Measurements from ENCODE around the gene TMCO4.

DNA sequence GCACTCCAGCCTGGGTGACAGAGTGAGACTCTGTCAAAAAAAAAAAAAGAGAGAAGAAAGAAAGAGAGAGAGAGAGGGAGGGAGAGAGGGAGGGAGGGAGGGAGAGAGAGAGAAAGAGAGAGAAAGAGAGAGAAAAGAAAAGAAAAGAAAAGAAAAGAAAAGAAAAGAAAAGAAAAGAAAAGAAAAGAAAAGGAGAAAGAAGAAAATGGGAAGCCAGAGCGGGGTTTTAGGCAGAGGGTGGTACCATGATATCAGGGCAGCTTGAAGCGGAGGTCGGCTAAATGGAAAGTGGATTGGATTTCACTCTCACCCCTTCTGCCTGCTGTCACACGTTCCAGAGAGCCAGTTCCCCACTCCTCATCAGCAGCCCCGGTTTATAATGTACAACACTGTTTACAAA, 1.9 kb downstream of the TMCO4 start:
- TF ChIP-seq ZNF274 (IDR thresholded peaks at IDR 0.05; ENCODE audit: borderline replicate concordance, extremely low read depth, low read length), result no peak
- TF ChIP-seq CREB1 (IDR thresholded peaks at IDR 0.05), result no peak
- TF ChIP-seq RFX5 (IDR thresholded peaks at IDR 0.05; ENCODE audit: borderline replicate concordance, low read depth, low read length), result no peak
- no peak for TF ChIP-seq POLR2A (IDR thresholded peaks at IDR 0.05; ENCODE audit: control extremely low read depth in 1 of 2, low read depth in 2 of 2, low read length in 2 of 2)
- no peak for TF ChIP-seq HDAC6 (IDR thresholded peaks at IDR 0.05; ENCODE audit: low read depth, low read length)
- TF ChIP-seq FOSL1 (IDR thresholded peaks at IDR 0.05; ENCODE audit: insufficient read depth, low read depth, low read length), result no peak
- TF ChIP-seq HDAC2 (IDR thresholded peaks at IDR 0.05; ENCODE audit: borderline replicate concordance in 1 of 2, low read depth in 2 of 2, low read length in 2 of 2), result no peak
- TF ChIP-seq, protein P1, sequence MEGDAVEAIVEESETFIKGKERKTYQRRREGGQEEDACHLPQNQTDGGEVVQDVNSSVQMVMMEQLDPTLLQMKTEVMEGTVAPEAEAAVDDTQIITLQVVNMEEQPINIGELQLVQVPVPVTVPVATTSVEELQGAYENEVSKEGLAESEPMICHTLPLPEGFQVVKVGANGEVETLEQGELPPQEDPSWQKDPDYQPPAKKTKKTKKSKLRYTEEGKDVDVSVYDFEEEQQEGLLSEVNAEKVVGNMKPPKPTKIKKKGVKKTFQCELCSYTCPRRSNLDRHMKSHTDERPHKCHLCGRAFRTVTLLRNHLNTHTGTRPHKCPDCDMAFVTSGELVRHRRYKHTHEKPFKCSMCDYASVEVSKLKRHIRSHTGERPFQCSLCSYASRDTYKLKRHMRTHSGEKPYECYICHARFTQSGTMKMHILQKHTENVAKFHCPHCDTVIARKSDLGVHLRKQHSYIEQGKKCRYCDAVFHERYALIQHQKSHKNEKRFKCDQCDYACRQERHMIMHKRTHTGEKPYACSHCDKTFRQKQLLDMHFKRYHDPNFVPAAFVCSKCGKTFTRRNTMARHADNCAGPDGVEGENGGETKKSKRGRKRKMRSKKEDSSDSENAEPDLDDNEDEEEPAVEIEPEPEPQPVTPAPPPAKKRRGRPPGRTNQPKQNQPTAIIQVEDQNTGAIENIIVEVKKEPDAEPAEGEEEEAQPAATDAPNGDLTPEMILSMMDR (IDR thresholded peaks at IDR 0.05; ENCODE audit: control extremely low read depth in 1 of 3, insufficient read depth in 1 of 3, low read depth in 1 of 3, low read length in 3 of 3), result no peak
- TF ChIP-seq, protein P2, sequence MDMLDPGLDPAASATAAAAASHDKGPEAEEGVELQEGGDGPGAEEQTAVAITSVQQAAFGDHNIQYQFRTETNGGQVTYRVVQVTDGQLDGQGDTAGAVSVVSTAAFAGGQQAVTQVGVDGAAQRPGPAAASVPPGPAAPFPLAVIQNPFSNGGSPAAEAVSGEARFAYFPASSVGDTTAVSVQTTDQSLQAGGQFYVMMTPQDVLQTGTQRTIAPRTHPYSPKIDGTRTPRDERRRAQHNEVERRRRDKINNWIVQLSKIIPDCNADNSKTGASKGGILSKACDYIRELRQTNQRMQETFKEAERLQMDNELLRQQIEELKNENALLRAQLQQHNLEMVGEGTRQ (IDR thresholded peaks at IDR 0.05; ENCODE audit: low read length), result no peak
- TF ChIP-seq SIRT6 (IDR thresholded peaks at IDR 0.05; ENCODE audit: low read length), result no peak
- no peak for TF ChIP-seq CHD2 (IDR thresholded peaks at IDR 0.05; ENCODE audit: low read length)
- no peak for TF ChIP-seq SIN3A (conservative IDR thresholded peaks at IDR 0.05 in 1 of 2, IDR thresholded peaks at IDR 0.05 in 1 of 2; ENCODE audit: low read depth in 1 of 2, low read length in 2 of 2)

All from H1 (cell line).